ENCODE results near the gene CNN2. TPM values are rescaled to one million over a fixed set of nuclear protein-coding genes. Genes with fewer than 3 reads are reported as not detected.

Gene CNN2
- total and polyA plus RNA-seq, 2 of the 13 experiments (the other 11 are each of a cell fraction or from before 2014, with no cell fraction given): 63.6 to 70.0 TPM

DNA sequence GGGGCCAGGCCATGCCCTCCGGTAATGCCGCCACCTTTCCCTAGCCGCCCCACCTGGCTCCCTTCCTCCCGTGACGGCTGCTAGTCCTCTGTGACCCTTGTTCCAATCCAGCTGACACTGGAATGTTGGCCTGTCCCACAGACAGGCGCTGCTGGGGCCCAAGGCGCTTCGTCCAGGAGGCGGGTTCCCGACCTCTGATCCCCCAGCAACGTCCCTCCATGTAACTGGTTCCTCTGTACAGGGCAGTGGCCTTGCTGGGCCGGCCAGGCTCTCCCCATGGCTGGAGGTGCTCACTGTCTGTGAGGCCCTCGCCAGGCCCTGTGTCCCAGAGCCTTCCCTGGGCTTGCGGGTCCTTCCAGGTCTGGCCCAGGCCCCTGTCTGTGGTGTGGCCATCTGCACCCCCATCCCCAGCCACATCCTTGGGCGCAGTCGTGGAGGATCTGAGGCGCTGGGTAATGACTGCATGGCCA lies 33.0 kb upstream of the CNN2 start (continued):
- TF ChIP-seq, protein P1, sequence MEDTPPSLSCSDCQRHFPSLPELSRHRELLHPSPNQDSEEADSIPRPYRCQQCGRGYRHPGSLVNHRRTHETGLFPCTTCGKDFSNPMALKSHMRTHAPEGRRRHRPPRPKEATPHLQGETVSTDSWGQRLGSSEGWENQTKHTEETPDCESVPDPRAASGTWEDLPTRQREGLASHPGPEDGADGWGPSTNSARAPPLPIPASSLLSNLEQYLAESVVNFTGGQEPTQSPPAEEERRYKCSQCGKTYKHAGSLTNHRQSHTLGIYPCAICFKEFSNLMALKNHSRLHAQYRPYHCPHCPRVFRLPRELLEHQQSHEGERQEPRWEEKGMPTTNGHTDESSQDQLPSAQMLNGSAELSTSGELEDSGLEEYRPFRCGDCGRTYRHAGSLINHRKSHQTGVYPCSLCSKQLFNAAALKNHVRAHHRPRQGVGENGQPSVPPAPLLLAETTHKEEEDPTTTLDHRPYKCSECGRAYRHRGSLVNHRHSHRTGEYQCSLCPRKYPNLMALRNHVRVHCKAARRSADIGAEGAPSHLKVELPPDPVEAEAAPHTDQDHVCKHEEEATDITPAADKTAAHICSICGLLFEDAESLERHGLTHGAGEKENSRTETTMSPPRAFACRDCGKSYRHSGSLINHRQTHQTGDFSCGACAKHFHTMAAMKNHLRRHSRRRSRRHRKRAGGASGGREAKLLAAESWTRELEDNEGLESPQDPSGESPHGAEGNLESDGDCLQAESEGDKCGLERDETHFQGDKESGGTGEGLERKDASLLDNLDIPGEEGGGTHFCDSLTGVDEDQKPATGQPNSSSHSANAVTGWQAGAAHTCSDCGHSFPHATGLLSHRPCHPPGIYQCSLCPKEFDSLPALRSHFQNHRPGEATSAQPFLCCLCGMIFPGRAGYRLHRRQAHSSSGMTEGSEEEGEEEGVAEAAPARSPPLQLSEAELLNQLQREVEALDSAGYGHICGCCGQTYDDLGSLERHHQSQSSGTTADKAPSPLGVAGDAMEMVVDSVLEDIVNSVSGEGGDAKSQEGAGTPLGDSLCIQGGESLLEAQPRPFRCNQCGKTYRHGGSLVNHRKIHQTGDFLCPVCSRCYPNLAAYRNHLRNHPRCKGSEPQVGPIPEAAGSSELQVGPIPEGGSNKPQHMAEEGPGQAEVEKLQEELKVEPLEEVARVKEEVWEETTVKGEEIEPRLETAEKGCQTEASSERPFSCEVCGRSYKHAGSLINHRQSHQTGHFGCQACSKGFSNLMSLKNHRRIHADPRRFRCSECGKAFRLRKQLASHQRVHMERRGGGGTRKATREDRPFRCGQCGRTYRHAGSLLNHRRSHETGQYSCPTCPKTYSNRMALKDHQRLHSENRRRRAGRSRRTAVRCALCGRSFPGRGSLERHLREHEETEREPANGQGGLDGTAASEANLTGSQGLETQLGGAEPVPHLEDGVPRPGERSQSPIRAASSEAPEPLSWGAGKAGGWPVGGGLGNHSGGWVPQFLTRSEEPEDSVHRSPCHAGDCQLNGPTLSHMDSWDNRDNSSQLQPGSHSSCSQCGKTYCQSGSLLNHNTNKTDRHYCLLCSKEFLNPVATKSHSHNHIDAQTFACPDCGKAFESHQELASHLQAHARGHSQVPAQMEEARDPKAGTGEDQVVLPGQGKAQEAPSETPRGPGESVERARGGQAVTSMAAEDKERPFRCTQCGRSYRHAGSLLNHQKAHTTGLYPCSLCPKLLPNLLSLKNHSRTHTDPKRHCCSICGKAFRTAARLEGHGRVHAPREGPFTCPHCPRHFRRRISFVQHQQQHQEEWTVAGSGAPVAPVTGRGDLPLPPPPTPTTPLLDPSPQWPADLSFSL (CRISPR knock-in tag; IDR thresholded peaks at IDR 0.05): no peak
- TF ChIP-seq NFYB (CRISPR knock-in tag; IDR thresholded peaks at IDR 0.05): 0 out of 2 replicates have a peak, but pooled peaks have one; percentile 11
- TF ChIP-seq, protein P2, sequence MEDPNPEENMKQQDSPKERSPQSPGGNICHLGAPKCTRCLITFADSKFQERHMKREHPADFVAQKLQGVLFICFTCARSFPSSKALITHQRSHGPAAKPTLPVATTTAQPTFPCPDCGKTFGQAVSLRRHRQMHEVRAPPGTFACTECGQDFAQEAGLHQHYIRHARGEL (CRISPR knock-in tag; IDR thresholded peaks at IDR 0.05): no peak
- TF ChIP-seq, protein P3, sequence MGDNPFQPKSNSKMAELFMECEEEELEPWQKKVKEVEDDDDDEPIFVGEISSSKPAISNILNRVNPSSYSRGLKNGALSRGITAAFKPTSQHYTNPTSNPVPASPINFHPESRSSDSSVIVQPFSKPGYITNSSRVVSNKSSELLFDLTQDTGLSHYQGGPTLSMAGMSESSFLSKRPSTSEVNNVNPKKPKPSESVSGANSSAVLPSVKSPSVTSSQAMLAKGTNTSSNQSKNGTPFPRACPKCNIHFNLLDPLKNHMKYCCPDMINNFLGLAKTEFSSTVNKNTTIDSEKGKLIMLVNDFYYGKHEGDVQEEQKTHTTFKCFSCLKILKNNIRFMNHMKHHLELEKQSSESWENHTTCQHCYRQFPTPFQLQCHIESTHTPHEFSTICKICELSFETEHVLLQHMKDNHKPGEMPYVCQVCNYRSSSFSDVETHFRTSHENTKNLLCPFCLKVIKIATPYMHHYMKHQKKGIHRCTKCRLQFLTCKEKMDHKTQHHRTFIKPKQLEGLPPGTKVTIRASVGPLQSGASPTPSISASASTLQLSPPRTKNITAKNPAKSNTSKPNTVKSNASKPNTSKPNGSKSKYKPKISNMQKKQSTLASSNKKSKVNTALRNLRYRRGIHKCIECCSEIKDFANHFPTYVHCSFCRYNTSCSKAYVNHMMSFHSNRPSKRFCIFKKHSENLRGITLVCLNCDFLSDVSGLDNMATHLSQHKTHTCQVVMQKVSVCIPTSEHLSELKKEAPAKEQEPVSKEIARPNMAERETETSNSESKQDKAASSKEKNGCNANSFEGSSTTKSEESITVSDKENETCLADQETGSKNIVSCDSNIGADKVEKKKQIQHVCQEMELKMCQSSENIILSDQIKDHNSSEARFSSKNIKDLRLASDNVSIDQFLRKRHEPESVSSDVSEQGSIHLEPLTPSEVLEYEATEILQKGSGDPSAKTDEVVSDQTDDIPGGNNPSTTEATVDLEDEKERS (CRISPR knock-in tag; IDR thresholded peaks at IDR 0.05): no peak
- no peak for TF ChIP-seq ZNF138 (CRISPR knock-in tag; IDR thresholded peaks at IDR 0.05; ENCODE audit: low read depth)
- no peak for TF ChIP-seq GLI4 (CRISPR knock-in tag; IDR thresholded peaks at IDR 0.05; ENCODE audit: borderline replicate concordance)
- TF ChIP-seq FOXA3 (CRISPR knock-in tag; IDR thresholded peaks at IDR 0.05): no peak; the same call in 1 of the 2 replicates
- TF ChIP-seq ZZZ3 (CRISPR knock-in tag; IDR thresholded peaks at IDR 0.05; ENCODE audit: borderline replicate concordance): no peak
- TF ChIP-seq, protein P4, sequence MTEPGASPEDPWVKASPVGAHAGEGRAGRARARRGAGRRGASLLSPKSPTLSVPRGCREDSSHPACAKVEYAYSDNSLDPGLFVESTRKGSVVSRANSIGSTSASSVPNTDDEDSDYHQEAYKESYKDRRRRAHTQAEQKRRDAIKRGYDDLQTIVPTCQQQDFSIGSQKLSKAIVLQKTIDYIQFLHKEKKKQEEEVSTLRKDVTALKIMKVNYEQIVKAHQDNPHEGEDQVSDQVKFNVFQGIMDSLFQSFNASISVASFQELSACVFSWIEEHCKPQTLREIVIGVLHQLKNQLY (CRISPR knock-in tag; IDR thresholded peaks at IDR 0.05): peak; percentile 53; the same call in 1 of the 2 replicates
- no peak for TF ChIP-seq ZNF598 (CRISPR knock-in tag; IDR thresholded peaks at IDR 0.05; ENCODE audit: borderline replicate concordance)
- TF ChIP-seq, protein P5, sequence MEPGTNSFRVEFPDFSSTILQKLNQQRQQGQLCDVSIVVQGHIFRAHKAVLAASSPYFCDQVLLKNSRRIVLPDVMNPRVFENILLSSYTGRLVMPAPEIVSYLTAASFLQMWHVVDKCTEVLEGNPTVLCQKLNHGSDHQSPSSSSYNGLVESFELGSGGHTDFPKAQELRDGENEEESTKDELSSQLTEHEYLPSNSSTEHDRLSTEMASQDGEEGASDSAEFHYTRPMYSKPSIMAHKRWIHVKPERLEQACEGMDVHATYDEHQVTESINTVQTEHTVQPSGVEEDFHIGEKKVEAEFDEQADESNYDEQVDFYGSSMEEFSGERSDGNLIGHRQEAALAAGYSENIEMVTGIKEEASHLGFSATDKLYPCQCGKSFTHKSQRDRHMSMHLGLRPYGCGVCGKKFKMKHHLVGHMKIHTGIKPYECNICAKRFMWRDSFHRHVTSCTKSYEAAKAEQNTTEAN (CRISPR knock-in tag; conservative IDR thresholded peaks at IDR 0.05): no peak
- TF ChIP-seq SMARCE1 (IDR thresholded peaks at IDR 0.05; ENCODE audit: borderline replicate concordance): no peak
- no peak for TF ChIP-seq ZFP36L1 (CRISPR knock-in tag; IDR thresholded peaks at IDR 0.05)
- no peak for TF ChIP-seq ZNF282 (IDR thresholded peaks at IDR 0.05; ENCODE audit: partially characterized antibody)
- peak; percentile 85; the same call in 1 of the 2 replicates for TF ChIP-seq ZSCAN21 (CRISPR knock-in tag; IDR thresholded peaks at IDR 0.05; ENCODE audit: borderline replicate concordance)
- TF ChIP-seq, protein P6, sequence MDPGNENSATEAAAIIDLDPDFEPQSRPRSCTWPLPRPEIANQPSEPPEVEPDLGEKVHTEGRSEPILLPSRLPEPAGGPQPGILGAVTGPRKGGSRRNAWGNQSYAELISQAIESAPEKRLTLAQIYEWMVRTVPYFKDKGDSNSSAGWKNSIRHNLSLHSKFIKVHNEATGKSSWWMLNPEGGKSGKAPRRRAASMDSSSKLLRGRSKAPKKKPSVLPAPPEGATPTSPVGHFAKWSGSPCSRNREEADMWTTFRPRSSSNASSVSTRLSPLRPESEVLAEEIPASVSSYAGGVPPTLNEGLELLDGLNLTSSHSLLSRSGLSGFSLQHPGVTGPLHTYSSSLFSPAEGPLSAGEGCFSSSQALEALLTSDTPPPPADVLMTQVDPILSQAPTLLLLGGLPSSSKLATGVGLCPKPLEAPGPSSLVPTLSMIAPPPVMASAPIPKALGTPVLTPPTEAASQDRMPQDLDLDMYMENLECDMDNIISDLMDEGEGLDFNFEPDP (CRISPR knock-in tag; conservative IDR thresholded peaks at IDR 0.05): no peak

All from HepG2 (cell line).